HG02623 (cell line): Measurements from ENCODE around the gene RPL12.

Experiments used
- ATAC-seq: cut with Tn5 transposase; IDR thresholded peaks from one replicate; pipeline ENCODE4 v1.9.1; 2021; ENCODE audit warnings: moderate library complexity; ENCODE audit not compliant: unreplicated experiment

The RPL12 gene

DNA sequence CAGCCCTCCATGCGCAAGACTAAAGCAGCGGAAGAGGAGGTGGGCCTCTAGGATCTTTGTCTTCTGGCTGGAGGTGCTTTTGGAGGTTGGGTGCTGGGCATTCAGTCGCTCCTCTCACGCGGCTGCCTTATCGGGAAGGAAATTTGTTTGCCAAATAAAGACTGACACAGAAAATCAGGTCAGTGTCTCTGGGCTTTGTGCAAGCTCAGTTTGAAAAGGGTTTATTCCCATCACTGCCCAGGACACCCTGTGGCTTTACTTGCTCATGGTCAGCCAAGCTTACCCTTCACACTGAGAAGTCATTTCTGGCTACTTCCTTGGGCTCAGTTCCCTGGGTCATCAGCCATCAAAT is 43.7 kb downstream of the RPL12 start:
- no peak for ATAC-seq

DNA sequence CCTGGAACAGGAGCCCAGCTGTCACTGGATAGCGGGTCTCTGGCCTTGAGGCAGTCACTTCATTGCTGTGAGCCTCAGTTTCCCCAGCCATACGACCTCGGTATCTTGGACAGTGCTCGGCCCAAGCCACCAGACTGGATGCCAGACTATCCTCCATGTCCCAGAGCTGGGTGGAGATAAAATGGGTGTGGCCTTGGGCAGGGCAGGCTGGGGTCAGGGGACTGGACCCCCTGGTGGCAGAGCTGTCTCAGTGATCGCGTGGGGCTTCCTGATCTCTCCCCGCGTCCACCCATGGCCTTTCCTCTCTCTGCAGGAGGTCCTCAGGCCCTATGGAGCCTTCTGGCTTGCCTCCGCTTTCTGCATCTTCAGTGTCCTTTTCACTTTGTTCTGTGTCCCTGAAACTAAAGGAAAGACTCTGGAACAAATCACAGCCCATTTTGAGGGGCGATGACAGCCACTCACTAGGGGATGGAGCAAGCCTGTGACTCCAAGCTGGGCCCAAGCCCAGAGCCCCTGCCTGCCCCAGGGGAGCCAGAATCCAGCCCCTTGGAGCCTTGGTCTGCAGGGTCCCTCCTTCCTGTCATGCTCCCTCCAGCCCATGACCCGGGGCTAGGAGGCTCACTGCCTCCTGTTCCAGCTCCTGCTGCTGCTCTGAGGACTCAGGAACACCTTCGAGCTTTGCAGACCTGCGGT is 44.3 kb downstream of the RPL12 start:
- ATAC-seq = no peak

DNA sequence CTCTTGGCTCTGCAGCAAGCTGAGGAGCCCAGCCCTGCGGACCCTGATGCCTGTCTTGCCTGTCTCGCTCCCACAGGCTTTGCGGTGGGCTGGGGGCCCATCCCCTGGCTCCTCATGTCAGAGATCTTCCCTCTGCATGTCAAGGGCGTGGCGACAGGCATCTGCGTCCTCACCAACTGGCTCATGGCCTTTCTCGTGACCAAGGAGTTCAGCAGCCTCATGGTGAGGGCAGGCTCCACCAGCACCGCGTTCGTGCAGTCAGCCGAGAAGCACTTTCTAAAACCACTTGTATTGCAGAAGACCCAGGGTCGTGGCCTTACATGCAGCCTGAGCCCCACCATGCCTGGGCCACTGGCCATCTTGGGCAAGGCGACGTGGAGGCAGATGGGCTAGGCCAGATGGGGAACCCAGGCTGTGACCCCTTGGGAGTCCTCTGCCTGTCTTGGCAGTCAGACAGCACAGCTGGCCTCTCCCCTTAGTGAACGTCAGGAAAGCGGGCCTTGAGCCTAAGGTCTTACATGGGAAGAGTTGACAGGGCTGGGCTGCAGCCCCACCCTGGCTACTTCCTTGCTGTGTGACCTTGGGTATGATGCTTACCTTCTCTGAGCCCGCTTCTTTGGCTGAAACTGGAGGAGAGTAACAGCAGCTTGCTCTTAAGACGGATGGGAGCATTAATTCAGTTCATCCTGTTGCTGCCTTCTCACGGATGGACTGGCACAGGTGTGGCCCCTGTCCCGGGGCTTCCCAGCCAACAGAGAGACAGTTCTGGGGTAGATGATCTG is 45.7 kb downstream of the RPL12 start:
- no peak for ATAC-seq

DNA sequence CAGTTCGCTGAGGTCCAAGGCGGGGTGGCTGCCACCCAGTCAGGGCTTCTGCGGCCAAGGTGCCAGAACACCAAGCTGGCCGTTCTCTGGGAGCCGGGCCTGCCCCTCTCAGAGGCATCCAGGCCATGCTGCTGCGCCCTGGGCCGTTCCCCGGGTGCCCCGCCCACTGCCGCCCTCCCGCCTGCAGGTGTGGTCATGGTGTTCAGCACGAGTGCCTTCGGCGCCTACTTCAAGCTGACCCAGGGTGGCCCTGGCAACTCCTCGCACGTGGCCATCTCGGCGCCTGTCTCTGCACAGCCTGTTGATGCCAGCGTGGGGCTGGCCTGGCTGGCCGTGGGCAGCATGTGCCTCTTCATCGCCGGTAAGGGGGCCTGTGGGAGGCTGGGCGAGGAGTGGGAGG is 46.6 kb downstream of the RPL12 start:
- ATAC-seq = no peak

DNA sequence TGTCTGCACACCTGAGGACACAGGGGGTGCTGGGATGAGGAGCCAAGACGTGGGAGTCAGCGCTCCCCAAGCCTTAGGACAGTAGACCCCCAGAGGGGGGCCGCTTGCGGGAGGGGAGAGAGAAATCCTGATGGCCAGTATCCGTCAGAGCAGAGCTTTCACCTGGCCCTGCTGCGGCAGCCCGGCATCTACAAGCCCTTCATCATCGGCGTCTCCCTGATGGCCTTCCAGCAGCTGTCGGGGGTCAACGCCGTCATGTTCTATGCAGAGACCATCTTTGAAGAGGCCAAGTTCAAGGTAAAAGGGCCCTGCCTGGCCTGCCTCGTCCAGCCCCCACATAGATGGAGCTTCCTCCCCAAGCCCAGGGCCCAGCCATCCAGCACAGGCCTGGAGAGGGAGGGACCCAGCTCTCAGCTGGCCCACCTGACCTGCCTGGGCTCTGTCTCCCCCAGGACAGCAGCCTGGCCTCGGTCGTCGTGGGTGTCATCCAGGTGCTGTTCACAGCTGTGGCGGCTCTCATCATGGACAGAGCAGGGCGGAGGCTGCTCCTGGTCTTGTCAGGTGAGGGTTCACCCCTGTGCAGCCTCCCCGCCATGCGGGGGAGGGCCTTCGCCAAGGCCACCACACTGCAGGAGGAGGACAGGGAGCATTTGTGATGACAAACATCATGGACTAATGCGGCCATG is 47.6 kb downstream of the RPL12 start:
- ATAC-seq = no peak

DNA sequence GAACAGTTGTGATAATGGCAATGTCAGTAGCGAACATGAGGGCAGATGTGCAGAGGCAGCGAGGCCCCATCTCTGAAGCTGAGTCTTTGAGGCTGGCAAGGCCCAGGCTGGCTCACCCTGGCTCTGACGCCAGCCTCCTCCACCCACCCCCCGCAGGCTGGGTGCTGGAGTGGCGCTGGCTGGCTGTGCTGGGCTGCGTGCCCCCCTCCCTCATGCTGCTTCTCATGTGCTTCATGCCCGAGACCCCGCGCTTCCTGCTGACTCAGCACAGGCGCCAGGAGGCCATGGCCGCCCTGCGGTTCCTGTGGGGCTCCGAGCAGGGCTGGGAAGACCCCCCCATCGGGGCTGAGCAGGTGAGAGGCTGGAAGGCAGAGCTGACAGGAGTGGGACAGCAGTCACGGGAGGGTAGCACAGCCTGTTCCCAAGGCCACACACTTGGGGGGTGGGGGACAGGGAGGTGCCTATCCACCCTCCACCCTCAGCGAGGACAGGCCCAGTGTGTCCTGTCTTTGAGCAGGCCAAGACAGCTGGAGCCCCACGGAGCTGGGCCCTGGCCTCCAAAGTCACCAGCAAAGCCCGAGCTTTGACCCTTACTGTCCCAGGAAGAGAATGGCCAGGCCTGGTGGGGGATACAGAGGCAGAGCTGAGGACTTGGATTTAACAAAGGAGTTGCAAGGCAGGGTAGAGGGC is 48.7 kb downstream of the RPL12 start:
- no peak for ATAC-seq

DNA sequence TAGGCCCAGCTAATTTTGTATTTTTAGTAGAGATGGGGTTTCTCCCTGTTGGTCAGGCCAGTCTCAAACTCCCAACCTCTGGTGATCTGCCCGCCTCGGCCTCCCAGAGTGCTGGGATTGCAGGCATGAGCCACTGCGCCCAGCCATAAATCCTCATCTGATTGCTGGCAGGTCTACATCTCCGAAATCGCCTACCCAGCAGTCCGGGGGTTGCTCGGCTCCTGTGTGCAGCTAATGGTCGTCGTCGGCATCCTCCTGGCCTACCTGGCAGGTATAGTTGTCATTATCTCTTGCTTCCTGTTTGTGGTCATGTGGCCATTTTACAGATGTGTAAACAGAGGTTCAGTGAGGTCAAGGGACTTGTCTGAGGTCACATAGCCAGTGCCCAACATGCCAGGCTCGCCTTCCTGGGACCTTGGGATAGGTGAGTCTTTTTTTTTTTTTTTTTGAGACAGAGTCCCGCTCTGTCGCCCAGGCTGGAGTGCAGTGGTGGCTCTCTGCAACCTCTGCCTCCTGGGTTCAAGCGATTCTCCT is 51.4 kb downstream of the RPL12 start:
- no peak for ATAC-seq

DNA sequence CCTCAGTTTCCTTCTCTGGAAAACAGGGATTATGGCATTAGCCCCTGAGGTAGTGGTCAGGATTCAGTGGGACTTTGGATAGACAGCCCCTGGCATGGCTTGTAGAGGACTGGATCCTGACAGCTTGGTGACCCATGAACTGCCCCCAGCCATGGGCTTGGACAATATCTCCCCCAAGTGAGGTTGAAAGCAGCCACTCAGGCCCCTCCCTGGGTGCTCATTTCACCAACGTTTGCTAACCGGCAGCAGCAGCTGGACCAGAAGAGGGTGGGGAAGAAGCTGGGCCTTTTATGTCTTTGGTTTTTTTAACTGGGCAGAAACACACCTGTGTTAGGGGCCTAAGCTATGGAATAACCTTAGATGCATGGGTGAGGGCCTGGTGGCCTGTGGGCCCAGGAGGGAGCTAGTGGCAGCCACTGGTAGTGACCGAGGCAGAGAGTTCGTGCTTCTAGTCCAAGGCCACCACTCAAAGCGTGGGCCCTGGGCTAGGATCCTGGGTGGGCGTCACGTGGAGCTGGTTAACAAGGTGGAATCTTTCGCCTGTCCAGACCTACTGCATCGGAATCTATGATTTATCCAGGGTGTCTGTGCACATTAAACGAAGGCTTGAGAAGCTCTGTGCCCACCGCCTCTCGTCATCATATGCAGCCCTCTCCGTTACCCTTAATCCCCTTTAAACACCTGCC is 52.3 kb downstream of the RPL12 start:
- ATAC-seq = no peak

DNA sequence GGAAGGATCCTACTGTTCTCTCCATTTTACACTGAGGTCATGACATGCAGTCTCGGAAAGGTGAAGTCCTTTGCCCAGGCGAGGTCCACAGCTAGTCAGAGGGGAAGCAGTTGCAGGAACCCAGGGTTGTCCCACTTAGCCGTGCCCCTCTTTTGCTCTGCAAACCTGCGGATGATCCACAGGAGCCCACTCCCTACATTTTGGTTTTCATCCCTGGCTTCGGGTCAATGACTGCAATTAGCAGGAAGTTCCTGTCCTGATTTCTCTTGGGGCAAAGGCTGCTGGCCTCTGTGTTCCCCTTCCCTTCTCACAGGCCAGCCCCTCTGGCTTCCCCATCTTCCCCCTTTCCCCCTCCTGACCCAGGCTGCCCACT is 52.9 kb downstream of the RPL12 start:
- no peak for ATAC-seq
